ENCODE measurements around the gene RPP14. TPM values are rescaled to one million over a fixed set of nuclear protein-coding genes. Genes with fewer than 3 reads are reported as not detected.

The RPP14 gene
- total RNA-seq, 2 experiments from 2014 or later: 12.8 to 20.3 TPM

- no peak for DNase-seq (ENCODE audit: low spot score)
- H3K4me3 ChIP-seq (ENCODE audit: low read depth, low read length, poor library complexity, severe bottlenecking): peak overlapping the region; percentile 80
- POLR2A ChIA-PET: interaction anchor here (0.7 to 19.4 kb wide), 9 partner anchors 10 to 158 kb away, joined by 3 to 711 read pairs (median 3); partner anchors contain the start of genes HTD2 and RPP14
Measured at GRCh38 chr3:58334013-58334321, 27.9 kb downstream of the RPP14 start.

GRCh38 chr3:58334506-58334884 is 28.4 kb downstream of the RPP14 start:
- H3K79me2 ChIP-seq (ENCODE audit: insufficient read depth, low read depth, low read length): peaks cover 71% of the 10 kb centered on the region
- POLR2A ChIA-PET: interaction anchor here (0.6 to 19.4 kb wide), 7 partner anchors 9 to 160 kb away, joined by 3 to 711 read pairs (median 3); partner anchors contain the start of genes HTD2 and RPP14
- CTCF ChIA-PET (ENCODE audit: unreplicated experiment): interaction anchor here (0.6 to 1.3 kb wide), 5 partner anchors 8 to 21 kb away, joined by 3 to 4 read pairs (median 4); no protein-coding TSS in a partner anchor

More at GRCh38 chr3:58334013-58334321, 27.9 kb downstream of the RPP14 start:
- TF ChIP-seq EZH2phosphoT487 (IDR thresholded peaks at IDR 0.05; ENCODE audit: borderline replicate concordance, low read depth, low read length) (no peak), CTCF (conservative IDR thresholded peaks at IDR 0.05; ENCODE audit: low read length) (no peak)
- intact Hi-C loops (cut with micrococcal nuclease; ENCODE audit: unreplicated experiment): loop anchor here (5.0 kb wide), 1 partner anchor 98 kb away; the partner anchor contains the start of gene PDHB
- no peaks in the 10 kb centered on the region for H3K9me3 ChIP-seq (ENCODE audit: low read length)
- H3K36me3 ChIP-seq (ENCODE audit: insufficient read depth, low read length): peaks cover 30% of the 10 kb centered on the region
- no TSS peak for BruUV-seq (replicated peaks)
- peak overlapping the region; percentile 96 for H3K4me2 ChIP-seq (ENCODE audit: low read length)
- peak overlapping the region; percentile 82 for H3K27ac ChIP-seq (ENCODE audit: low read depth, low read length, poor library complexity, severe bottlenecking)
- H3K4me1 ChIP-seq (ENCODE audit: insufficient read depth, low read length, poor library complexity, severe bottlenecking): peaks cover 62% of the 10 kb centered on the region
- H2AFZ ChIP-seq (ENCODE audit: low read length): no peak overlapping the region; the same call in 1 of the 2 replicates
- peaks cover 66% of the 10 kb centered on the region for H3K79me2 ChIP-seq (ENCODE audit: insufficient read depth, low read depth, low read length)
- H4K20me1 ChIP-seq (ENCODE audit: insufficient read depth, low read length): no peaks in the 10 kb centered on the region
- no peaks in the 10 kb centered on the region for H3K9me2 ChIP-seq (ENCODE audit: insufficient read depth, low read length)
- CTCF ChIA-PET (ENCODE audit: unreplicated experiment): interaction anchor here (0.6 to 1.3 kb wide), 5 partner anchors 8 to 22 kb away, joined by 3 to 4 read pairs (median 4); no protein-coding TSS in a partner anchor

More at GRCh38 chr3:58334506-58334884, 28.4 kb downstream of the RPP14 start:
- DNase-seq (ENCODE audit: low spot score): no peak
- Histone ChIP-seq H3K9me3 (ENCODE audit: low read length) (no peaks in the 10 kb centered on the region), H2AFZ (ENCODE audit: low read length) (no peak overlapping the region), H3K4me3 (ENCODE audit: low read depth, low read length, poor library complexity, severe bottlenecking) (peak overlapping the region; percentile 80), H3K4me2 (ENCODE audit: low read length) (peak overlapping the region; percentile 96), H3K9me2 (ENCODE audit: insufficient read depth, low read length) (no peaks in the 10 kb centered on the region), H3K4me1 (ENCODE audit: insufficient read depth, low read length, poor library complexity, severe bottlenecking) (peaks cover 67% of the 10 kb centered on the region), H4K20me1 (ENCODE audit: insufficient read depth, low read length) (no peaks in the 10 kb centered on the region), H3K36me3 (ENCODE audit: insufficient read depth, low read length) (peaks cover 35% of the 10 kb centered on the region), H3K27ac (ENCODE audit: low read depth, low read length, poor library complexity, severe bottlenecking) (peak overlapping the region; percentile 82)
- TF ChIP-seq CTCF (conservative IDR thresholded peaks at IDR 0.05; ENCODE audit: low read length) (peak; percentile 57), EZH2phosphoT487 (IDR thresholded peaks at IDR 0.05; ENCODE audit: borderline replicate concordance, low read depth, low read length) (no peak)
- BruUV-seq (replicated peaks): no TSS peak
- intact Hi-C loops (cut with micrococcal nuclease; ENCODE audit: unreplicated experiment): loop anchor here (5.0 kb wide), 1 partner anchor 98 kb away; the partner anchor contains the start of gene PDHB

All from OCI-LY7 (cell line).